Dedifferentiated amniotic fluid mesenchymal stem cell (primary cell): ENCODE results near the gene CXXC1.
"Not testable (repeated sequence)": the region's sequence is repeated elsewhere in the genome, so short reads cannot be mapped to it uniquely, and the experiment has no call there.

Experiments used
- DNase-seq: peaks from one replicate; pipeline ENCODE4 v3.0.0-alpha.2; 2016; ENCODE audit errors: extremely low spot score

The CXXC1 gene

DNA sequence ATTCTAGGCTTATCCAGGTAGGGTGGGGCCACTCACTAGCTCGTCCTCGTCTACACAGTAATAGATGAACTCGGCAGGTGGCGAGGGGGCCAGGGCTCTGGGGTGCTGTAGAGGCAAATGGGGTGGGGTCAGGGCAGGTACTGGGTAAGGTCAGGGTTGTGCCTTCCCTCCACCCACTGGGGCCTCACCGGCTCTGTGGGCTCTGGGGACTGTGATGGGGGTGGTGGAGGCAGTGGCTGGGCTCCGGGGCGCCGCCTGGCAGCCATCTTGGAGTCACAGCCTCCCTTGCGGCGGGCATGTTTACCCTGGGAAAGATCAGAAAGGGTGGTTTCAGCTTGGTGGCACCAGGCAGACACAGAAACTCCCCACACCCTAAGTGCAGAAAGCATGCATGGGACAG lies 12.6 kb downstream of the CXXC1 start:
- no peak for DNase-seq

DNA sequence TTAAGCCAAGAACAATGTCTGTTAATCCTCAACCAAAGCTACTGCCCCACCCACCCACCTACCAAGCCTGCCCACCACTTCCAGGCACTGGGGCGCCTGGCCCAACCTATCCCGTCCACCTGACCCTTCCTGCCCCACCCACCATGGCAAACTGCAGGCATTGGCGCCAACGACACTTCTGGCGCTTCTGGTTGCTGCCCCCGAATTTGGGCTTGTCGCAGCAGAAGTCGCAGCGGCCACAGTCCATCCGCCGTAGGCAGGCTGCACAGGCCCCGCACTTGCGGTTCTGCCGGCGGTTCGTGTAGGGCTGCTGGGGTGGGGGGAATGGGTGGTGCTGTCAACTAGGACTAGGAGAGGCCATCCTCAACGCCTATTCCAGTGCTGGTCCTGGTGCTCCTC lies 13.4 kb downstream of the CXXC1 start:
- no peak for DNase-seq

DNA sequence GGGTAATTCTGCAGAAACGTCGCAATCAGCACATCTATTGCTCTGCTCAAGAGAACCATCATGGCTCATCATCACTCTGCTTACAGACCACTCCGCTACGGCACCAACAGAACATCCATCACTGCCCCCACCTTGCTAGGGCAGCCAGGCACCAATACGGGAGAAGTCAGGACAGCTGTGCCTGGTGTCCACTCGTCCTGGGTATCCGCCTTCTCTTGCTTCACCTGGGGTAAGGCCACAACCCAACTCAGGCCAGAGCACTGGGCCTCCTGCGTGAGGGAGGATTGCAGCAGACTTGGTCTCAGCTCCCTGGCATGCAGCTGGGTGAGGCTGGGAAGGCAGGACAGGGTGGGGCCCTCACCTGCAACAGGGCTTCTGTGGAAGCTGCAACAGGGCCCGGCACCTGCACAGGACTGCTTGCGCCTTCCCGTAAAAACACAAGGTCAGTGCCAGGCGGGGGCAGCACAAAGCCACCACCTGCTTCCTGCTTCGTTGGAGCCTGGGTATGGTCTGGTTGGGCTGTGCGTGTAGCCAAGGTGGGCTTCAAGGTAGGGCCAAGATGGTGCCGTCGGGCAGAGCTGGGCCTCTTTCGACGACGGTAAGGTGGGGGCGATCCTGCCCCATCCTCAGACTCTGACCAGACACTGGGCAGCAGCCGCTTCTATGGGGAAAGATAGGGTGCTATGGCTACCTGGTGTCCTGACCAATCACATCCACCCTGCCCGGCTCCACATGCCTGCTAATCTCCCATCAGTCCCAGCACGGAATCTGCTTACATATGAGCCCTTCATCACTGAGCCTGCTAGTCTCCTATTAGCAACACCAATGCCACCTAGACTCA lies 14.1 kb downstream of the CXXC1 start:
- no peak for DNase-seq

DNA sequence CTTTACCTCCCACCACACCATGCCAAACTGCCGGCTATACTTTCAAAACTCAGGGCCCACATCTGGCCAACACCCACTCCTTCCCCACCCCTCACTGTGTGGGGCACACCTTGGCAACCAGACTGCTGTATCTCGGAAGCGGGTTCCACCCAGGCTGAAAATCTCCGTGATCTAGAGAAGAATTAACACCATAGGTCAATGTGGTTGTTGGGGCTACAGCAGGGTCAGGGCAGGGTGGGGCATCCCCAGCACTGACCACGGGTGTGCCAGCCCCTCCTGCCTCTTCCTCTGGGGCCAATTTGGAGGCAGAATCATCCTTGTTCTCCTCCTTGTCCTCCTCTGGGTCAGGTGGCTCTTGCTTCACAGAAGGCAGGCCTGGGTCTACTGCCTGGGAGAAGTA lies 14.9 kb downstream of the CXXC1 start:
- DNase-seq: no peak

- DNase-seq: no peak
Observed at GRCh38 chr18:50268022-50268747, 19.3 kb downstream of the CXXC1 start.

- peak; percentile 81 for DNase-seq
Observed at GRCh38 chr18:50266248-50266704, 21.2 kb downstream of the CXXC1 start, which contains the start of gene CFAP53. Gene CFAP53 (minus strand): TSS chr18:50266495. CDS start chr18:50266404, 91 bp downstream.

DNA sequence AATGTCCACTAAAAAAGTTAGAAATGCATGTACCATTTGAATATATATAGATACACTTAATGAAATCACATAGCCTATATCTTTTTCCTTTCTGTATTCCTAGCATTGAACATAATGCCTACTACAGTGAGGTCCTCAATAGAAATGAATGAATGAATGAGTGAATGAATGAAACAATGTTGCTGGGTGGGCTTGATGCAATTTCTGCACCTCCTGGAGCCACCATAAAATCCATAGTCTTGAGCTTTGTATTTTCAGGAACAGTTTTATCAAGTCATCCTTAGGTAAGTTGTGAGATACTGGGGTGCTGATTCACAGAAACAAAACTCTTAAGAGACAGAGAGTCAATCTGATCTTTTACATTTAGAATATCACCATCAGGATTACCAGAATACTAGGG lies 24.5 kb downstream of the CXXC1 start:
- no peak for DNase-seq

GRCh38 chr18:50250935-50251334 lies 36.6 kb downstream of the CXXC1 start:
- DNase-seq: no peak

GRCh38 chr18:50249576-50249975 lies 37.9 kb downstream of the CXXC1 start:
- DNase-seq: no peak

- DNase-seq: no peak
Observed at GRCh38 chr18:50247561-50247960, 39.9 kb downstream of the CXXC1 start.

GRCh38 chr18:50241768-50242167 lies 45.7 kb downstream of the CXXC1 start:
- DNase-seq: not testable (repeated sequence)

DNA sequence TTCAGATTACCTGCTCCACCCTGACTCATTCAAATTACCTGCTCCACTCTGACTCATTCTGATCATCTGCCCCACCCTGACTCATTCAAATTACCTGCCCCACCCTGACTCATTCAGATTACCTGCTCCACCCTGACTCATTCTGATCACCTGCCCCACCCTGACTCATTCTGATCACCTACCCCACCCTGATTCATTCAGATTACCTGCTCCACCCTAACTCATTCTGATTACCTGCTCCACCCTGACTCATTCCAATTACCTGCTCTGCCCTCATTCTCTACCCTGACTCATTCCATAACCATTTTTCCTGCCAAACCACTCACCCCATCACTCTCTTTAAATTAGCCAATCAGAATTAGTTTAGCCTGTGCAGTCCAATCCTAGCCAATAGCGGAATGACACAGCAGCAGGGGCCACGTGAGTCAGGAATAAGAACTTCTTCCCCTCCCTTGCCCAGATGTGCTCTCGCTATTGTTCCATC lies 47.4 kb downstream of the CXXC1 start:
- no peak for DNase-seq

DNA sequence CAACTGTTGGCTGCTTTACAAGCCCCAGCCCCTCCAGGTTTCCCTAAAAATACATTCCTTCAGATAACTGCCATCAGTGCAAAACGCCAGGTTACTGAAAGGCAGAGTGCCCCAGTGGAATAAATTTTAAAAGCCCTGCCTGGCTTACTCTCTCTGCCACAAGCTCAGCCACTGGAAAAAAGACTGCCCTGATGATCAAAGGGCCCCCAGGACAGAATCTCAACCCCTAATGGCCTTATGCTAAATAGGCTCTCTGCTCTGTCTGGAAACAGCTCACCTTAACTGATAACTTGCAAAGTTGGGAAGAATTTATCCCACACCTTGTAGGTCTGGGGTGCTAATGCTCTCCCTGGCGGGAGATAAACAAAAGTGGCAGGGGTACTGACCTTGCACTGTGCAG lies 55.1 kb downstream of the CXXC1 start:
- DNase-seq: no peak
